Measurements from ENCODE around the gene SLC35A5.

The SLC35A5 gene

DNA sequence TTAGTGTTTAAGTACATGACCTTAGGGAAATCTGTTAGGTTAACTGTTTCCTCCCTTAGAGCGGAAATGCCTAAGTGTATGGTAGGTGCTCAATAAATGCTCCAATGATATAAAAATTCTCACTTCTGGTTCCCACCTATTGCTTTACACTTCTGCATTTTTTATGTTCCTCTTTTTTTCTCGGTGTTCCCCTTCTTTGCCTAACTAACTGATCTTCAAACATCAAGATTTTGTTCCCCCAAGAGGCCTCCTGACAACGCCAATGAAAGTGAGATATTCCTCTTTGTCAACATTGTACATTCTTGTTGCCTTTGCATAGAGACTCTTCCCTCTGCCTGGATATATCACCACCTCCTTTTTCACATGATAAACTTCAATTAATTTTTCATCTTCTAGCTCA lies 17.4 kb downstream of the SLC35A5 start:
- peaks cover 9% of the 10 kb centered on the region for H3K4me1 ChIP-seq (ENCODE audit: control insufficient read depth, low read length)
- H3K4me3 ChIP-seq (ENCODE audit: low read length) = no peak overlapping the region
- no peaks in the 10 kb centered on the region; the same call in 1 of the 2 replicates for H3F3A ChIP-seq (ENCODE audit: control insufficient read depth, insufficient read depth)
- H3K4me2 ChIP-seq (ENCODE audit: low read length) = no peak overlapping the region
- H3K9me2 ChIP-seq (replicated peaks; ENCODE audit: control insufficient read depth, low read length) = no peaks in the 10 kb centered on the region
- H4K20me1 ChIP-seq (ENCODE audit: control insufficient read depth, insufficient read depth, low read depth, low read length) = no peaks in the 10 kb centered on the region
- H3K79me2 ChIP-seq (ENCODE audit: control insufficient read depth, low read length) = no peaks in the 10 kb centered on the region
- H3K9me3 ChIP-seq (ENCODE audit: control insufficient read depth, insufficient read depth, low read length) = no peaks in the 10 kb centered on the region
- H3K27me3 ChIP-seq (ENCODE audit: control insufficient read depth, low read length) = no peaks in the 10 kb centered on the region
- no peak overlapping the region for H3K27ac ChIP-seq (ENCODE audit: low read depth, low read length)
- TF ChIP-seq, protein P1, sequence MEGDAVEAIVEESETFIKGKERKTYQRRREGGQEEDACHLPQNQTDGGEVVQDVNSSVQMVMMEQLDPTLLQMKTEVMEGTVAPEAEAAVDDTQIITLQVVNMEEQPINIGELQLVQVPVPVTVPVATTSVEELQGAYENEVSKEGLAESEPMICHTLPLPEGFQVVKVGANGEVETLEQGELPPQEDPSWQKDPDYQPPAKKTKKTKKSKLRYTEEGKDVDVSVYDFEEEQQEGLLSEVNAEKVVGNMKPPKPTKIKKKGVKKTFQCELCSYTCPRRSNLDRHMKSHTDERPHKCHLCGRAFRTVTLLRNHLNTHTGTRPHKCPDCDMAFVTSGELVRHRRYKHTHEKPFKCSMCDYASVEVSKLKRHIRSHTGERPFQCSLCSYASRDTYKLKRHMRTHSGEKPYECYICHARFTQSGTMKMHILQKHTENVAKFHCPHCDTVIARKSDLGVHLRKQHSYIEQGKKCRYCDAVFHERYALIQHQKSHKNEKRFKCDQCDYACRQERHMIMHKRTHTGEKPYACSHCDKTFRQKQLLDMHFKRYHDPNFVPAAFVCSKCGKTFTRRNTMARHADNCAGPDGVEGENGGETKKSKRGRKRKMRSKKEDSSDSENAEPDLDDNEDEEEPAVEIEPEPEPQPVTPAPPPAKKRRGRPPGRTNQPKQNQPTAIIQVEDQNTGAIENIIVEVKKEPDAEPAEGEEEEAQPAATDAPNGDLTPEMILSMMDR (IDR thresholded peaks at IDR 0.05; ENCODE audit: low read depth, low read length, poor library complexity, severe bottlenecking) = no peak
- TF ChIP-seq EZH2phosphoT487 (IDR thresholded peaks at IDR 0.05; ENCODE audit: borderline replicate concordance, low read length) = no peak
- peaks cover 47% of the 10 kb centered on the region for H3K36me3 ChIP-seq (ENCODE audit: control insufficient read depth, low read length)

- no peaks in the 10 kb centered on the region for H3K27me3 ChIP-seq (ENCODE audit: control insufficient read depth, low read length)
- H3K4me2 ChIP-seq (ENCODE audit: low read length) = no peak overlapping the region
- no peak overlapping the region for H3K27ac ChIP-seq (ENCODE audit: low read depth, low read length)
- no peaks in the 10 kb centered on the region; the same call in 1 of the 2 replicates for H3F3A ChIP-seq (ENCODE audit: control insufficient read depth, insufficient read depth)
- no peaks in the 10 kb centered on the region for H3K9me3 ChIP-seq (ENCODE audit: control insufficient read depth, insufficient read depth, low read length)
- H4K20me1 ChIP-seq (ENCODE audit: control insufficient read depth, insufficient read depth, low read depth, low read length) = no peaks in the 10 kb centered on the region
- TF ChIP-seq EZH2phosphoT487 (IDR thresholded peaks at IDR 0.05; ENCODE audit: borderline replicate concordance, low read length) = no peak
- TF ChIP-seq, protein P1 (IDR thresholded peaks at IDR 0.05; ENCODE audit: low read depth, low read length, poor library complexity, severe bottlenecking) = no peak
- H3K79me2 ChIP-seq (ENCODE audit: control insufficient read depth, low read length) = no peaks in the 10 kb centered on the region
- no peaks in the 10 kb centered on the region for H3K9me2 ChIP-seq (replicated peaks; ENCODE audit: control insufficient read depth, low read length)
- peaks cover 9% of the 10 kb centered on the region for H3K4me1 ChIP-seq (ENCODE audit: control insufficient read depth, low read length)
- H3K4me3 ChIP-seq (ENCODE audit: low read length) = no peak overlapping the region
- peaks cover 50% of the 10 kb centered on the region for H3K36me3 ChIP-seq (ENCODE audit: control insufficient read depth, low read length)
These were observed 17.9 kb downstream of the SLC35A5 start for GRCh38 chr3:112579697-112580096.

DNA sequence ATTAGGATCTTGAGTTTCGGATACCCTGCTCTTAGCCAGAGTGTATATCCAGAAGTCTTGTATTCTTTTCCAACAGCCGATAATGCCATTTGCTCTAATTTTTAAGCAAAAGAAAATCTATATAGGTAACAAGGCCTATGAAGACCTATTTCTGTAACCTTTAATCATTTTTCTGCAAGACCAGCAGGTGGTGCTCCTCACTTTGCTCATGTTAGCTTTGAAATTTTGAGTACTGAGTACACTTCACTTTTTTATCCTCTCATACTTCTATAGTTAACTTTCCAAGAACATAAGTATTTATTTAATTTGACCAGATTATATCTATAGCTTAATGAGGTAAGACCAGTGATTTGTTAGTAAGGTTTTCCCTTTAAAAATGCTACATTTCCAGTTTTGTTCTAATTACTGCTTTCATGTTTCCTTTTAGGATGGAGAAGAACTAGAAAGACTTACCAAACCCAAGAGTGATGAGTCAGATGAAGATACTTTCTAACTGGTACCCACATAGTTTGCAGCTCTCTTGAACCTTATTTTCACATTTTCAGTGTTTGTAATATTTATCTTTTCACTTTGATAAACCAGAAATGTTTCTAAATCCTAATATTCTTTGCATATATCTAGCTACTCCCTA lies 20.5 kb downstream of the SLC35A5 start:
- peaks cover 62% of the 10 kb centered on the region for H3K36me3 ChIP-seq (ENCODE audit: control insufficient read depth, low read length)
- no peaks in the 10 kb centered on the region for H3K9me2 ChIP-seq (replicated peaks; ENCODE audit: control insufficient read depth, low read length)
- H3K4me1 ChIP-seq (ENCODE audit: control insufficient read depth, low read length) = peaks cover 25% of the 10 kb centered on the region
- H3K27ac ChIP-seq (ENCODE audit: low read depth, low read length) = no peak overlapping the region
- no peaks in the 10 kb centered on the region for H3K9me3 ChIP-seq (ENCODE audit: control insufficient read depth, insufficient read depth, low read length)
- no peak for TF ChIP-seq EZH2phosphoT487 (IDR thresholded peaks at IDR 0.05; ENCODE audit: borderline replicate concordance, low read length)
- TF ChIP-seq, protein P1 (IDR thresholded peaks at IDR 0.05; ENCODE audit: low read depth, low read length, poor library complexity, severe bottlenecking) = peak; percentile 70
- H3K4me3 ChIP-seq (ENCODE audit: low read length) = no peak overlapping the region
- no peaks in the 10 kb centered on the region for H4K20me1 ChIP-seq (ENCODE audit: control insufficient read depth, insufficient read depth, low read depth, low read length)
- no peaks in the 10 kb centered on the region for H3K79me2 ChIP-seq (ENCODE audit: control insufficient read depth, low read length)
- H3K4me2 ChIP-seq (ENCODE audit: low read length) = no peak overlapping the region
- no peaks in the 10 kb centered on the region for H3F3A ChIP-seq (ENCODE audit: control insufficient read depth, insufficient read depth)
- no peaks in the 10 kb centered on the region for H3K27me3 ChIP-seq (ENCODE audit: control insufficient read depth, low read length)
